ENCODE results near the gene PPP1R12C. TPM values are rescaled to one million over a fixed set of nuclear protein-coding genes. Genes with fewer than 3 reads are reported as not detected.

Gene PPP1R12C
- total and polyA plus RNA-seq, 4 donors: 104 to 432 (median 176) TPM

- intact Hi-C loops (cut with DNase I): no loop called here
- Histone ChIP-seq H3K9me3 (ENCODE audit: control insufficient read depth, low read length) (peaks cover 1% of the 10 kb centered on the region), H3K4me1 (ENCODE audit: control insufficient read depth in 1 of 2, insufficient read depth in 2 of 2, low read length in 2 of 2) (no peaks in the 10 kb centered on the region), H3K4me3 (ENCODE audit: low read length in 2 of 2) (no peak overlapping the region), H3K27ac (ENCODE audit: low read depth in 1 of 2, low read length in 2 of 2) (no peak overlapping the region), H3K36me3 (ENCODE audit: control insufficient read depth in 1 of 2, insufficient read depth in 2 of 2, low read length in 1 of 2) (peaks cover 0 to 4% of the 10 kb centered on the region in 2 donors), H3K27me3 (ENCODE audit: control insufficient read depth in 1 of 2, insufficient read depth in 2 of 2, low read length in 1 of 2) (no peaks in the 10 kb centered on the region)
- DNase-seq (no peak), ATAC-seq (ENCODE audit: low FRiP score) (no peak)
- WGBS, 2 donors: 87 to 94% methylated on average over 9 of the region's 9 CpGs
Measured at GRCh38 chr19:55042344-55042678, 75.1 kb downstream of the PPP1R12C start.

- no peaks in the 10 kb centered on the region for H3K27me3 ChIP-seq (ENCODE audit: control insufficient read depth in 1 of 2, insufficient read depth in 2 of 2, low read length in 1 of 2)
- peaks cover 0 to 2% of the 10 kb centered on the region in 2 donors for H3K36me3 ChIP-seq (ENCODE audit: control insufficient read depth in 1 of 2, insufficient read depth in 2 of 2, low read length in 1 of 2)
- intact Hi-C loops (cut with DNase I): no loop called here
- H3K4me1 ChIP-seq (ENCODE audit: control insufficient read depth in 1 of 2, insufficient read depth in 2 of 2, low read length in 2 of 2): no peaks in the 10 kb centered on the region
- 67 to 81% methylated on average over 30 of the region's 30 CpGs for WGBS, 2 donors
- peaks cover 1% of the 10 kb centered on the region for H3K9me3 ChIP-seq (ENCODE audit: control insufficient read depth, low read length)
- no peak for ATAC-seq (ENCODE audit: low FRiP score)
- no peak overlapping the region for H3K27ac ChIP-seq (ENCODE audit: low read depth in 1 of 2, low read length in 2 of 2)
- no peak overlapping the region for H3K4me3 ChIP-seq (ENCODE audit: low read length in 2 of 2)
- no peak for DNase-seq
Measured at GRCh38 chr19:55041627-55042343, 75.7 kb downstream of the PPP1R12C start.

GRCh38 chr19:55041244-55041626 is 76.2 kb downstream of the PPP1R12C start:
- intact Hi-C loops (cut with DNase I): no loop called here
- Histone ChIP-seq H3K4me3 (ENCODE audit: low read length in 2 of 2) (no peak overlapping the region), H3K27me3 (ENCODE audit: control insufficient read depth in 1 of 2, insufficient read depth in 2 of 2, low read length in 1 of 2) (no peaks in the 10 kb centered on the region), H3K9me3 (ENCODE audit: control insufficient read depth, low read length) (peaks cover 1% of the 10 kb centered on the region), H3K36me3 (ENCODE audit: control insufficient read depth in 1 of 2, insufficient read depth in 2 of 2, low read length in 1 of 2) (peaks cover 0 to 2% of the 10 kb centered on the region in 2 donors), H3K4me1 (ENCODE audit: control insufficient read depth in 1 of 2, insufficient read depth in 2 of 2, low read length in 2 of 2) (no peaks in the 10 kb centered on the region), H3K27ac (ENCODE audit: low read depth in 1 of 2, low read length in 2 of 2) (no peak overlapping the region)
- DNase-seq: no peak
- WGBS, 2 donors: 94 to 95% methylated on average over 10 of the region's 10 CpGs
- no peak for ATAC-seq (ENCODE audit: low FRiP score)

Small RNAs within 50 kb of the gene (microRNA-seq; reads per million reads assigned to microRNA genes)
- gene MIR7975: 0 reads per million in 2 donors

Other genes with a start within 250 kb of the PPP1R12C start
- gene FCAR, start 243.4 kb downstream of the PPP1R12C start, total RNA-seq: 1 to 10 TPM; 2.0 to 5.2 TPM
- gene FCAR, start 243.4 kb downstream of the PPP1R12C start, polyA plus RNA-seq: not detected
- gene NCR1, start 211.5 kb downstream of the PPP1R12C start, total RNA-seq: 1 to 10 TPM in 1 of 2 donors, under 1 TPM in 1; 0.72 to 1.0 TPM
- not detected for gene NCR1, start 211.5 kb downstream of the PPP1R12C start, polyA plus RNA-seq
- gene NLRP7, start 170.1 kb downstream of the PPP1R12C start, total RNA-seq: not detected
- not detected for gene NLRP7, start 170.1 kb downstream of the PPP1R12C start, polyA plus RNA-seq
- gene NLRP2, start 151.3 kb downstream of the PPP1R12C start, total RNA-seq: 1 to 10 TPM in 1 of 2 donors, under 1 TPM in 1; 0.55 to 2.3 TPM
- gene NLRP2, start 151.3 kb downstream of the PPP1R12C start, polyA plus RNA-seq: 1 to 10 TPM in 1 of 2 donors, under 1 TPM in 1; 0.08 to 5.1 TPM
- under 1 TPM; 0.27 to 0.84 TPM for gene GP6, start 79.4 kb downstream of the PPP1R12C start, total RNA-seq
- gene GP6, start 79.4 kb downstream of the PPP1R12C start, polyA plus RNA-seq: under 1 TPM in 1 of 2 donors, not detected in 1; 0.08 TPM
- gene RDH13, start 54.5 kb downstream of the PPP1R12C start, total RNA-seq: 10 to 100 TPM in 1 of 2 donors, 1 to 10 TPM in 1; 8.9 to 14.4 TPM
- gene RDH13, start 54.5 kb downstream of the PPP1R12C start, polyA plus RNA-seq: 10 to 100 TPM in 1 of 2 donors, 1 to 10 TPM in 1; 3.4 to 12.4 TPM
- gene EPS8L1, start 41.8 kb downstream of the PPP1R12C start, total RNA-seq: 1 to 10 TPM in 1 of 2 donors, under 1 TPM in 1; 0.81 to 4.1 TPM
- 10 to 100 TPM in 1 of 2 donors, under 1 TPM in 1; 0.38 to 10.8 TPM for gene EPS8L1, start 41.8 kb downstream of the PPP1R12C start, polyA plus RNA-seq
- 1 to 10 TPM in 1 of 2 donors, not detected in 1; 1.3 TPM for gene TNNT1, start 31.6 kb upstream of the PPP1R12C start, total RNA-seq
- 1 to 10 TPM; 1.4 to 2.0 TPM for gene TNNT1, start 31.6 kb upstream of the PPP1R12C start, polyA plus RNA-seq
- not detected for gene TNNI3, start 40.1 kb upstream of the PPP1R12C start, total RNA-seq
- gene TNNI3, start 40.1 kb upstream of the PPP1R12C start, polyA plus RNA-seq: 10 to 100 TPM in 1 of 2 donors, under 1 TPM in 1; 0.51 to 14.1 TPM
- gene DNAAF3, start 49.0 kb upstream of the PPP1R12C start, total RNA-seq: not detected
- gene DNAAF3, start 49.0 kb upstream of the PPP1R12C start, polyA plus RNA-seq: under 1 TPM; 0.38 to 0.87 TPM
- gene SYT5, start 62.7 kb upstream of the PPP1R12C start, total RNA-seq: not detected
- gene SYT5, start 62.7 kb upstream of the PPP1R12C start, polyA plus RNA-seq: not detected
- 1 to 10 TPM in 1 of 2 donors, under 1 TPM in 1; 0.29 to 1.9 TPM for gene PTPRH, start 91.9 kb upstream of the PPP1R12C start, total RNA-seq
- gene PTPRH, start 91.9 kb upstream of the PPP1R12C start, polyA plus RNA-seq: 1 to 10 TPM in 1 of 2 donors, under 1 TPM in 1; 0.03 to 7.5 TPM
- gene TMEM86B, start 111.1 kb upstream of the PPP1R12C start, total RNA-seq: 1 to 10 TPM; 2.0 to 3.6 TPM
- 10 to 100 TPM in 1 of 2 donors, 1 to 10 TPM in 1; 2.9 to 10.9 TPM for gene TMEM86B, start 111.1 kb upstream of the PPP1R12C start, polyA plus RNA-seq
- 10 to 100 TPM; 47.9 to 55.4 TPM for gene PPP6R1, start 141.4 kb upstream of the PPP1R12C start, total RNA-seq
- gene PPP6R1, start 141.4 kb upstream of the PPP1R12C start, polyA plus RNA-seq: 10 to 100 TPM; 15.2 to 25.3 TPM
- gene HSPBP1, start 162.5 kb upstream of the PPP1R12C start, total RNA-seq: 10 to 100 TPM; 14.1 to 16.3 TPM
- gene HSPBP1, start 162.5 kb upstream of the PPP1R12C start, polyA plus RNA-seq: 10 to 100 TPM; 14.7 to 25.3 TPM
- 10 to 100 TPM; 14.2 to 18.5 TPM for gene BRSK1, start 166.4 kb upstream of the PPP1R12C start, total RNA-seq
- gene BRSK1, start 166.4 kb upstream of the PPP1R12C start, polyA plus RNA-seq: 10 to 100 TPM in 1 of 2 donors, 1 to 10 TPM in 1; 4.8 to 25.1 TPM
- gene TMEM150B, start 207.7 kb upstream of the PPP1R12C start, total RNA-seq: 1 to 10 TPM; 2.9 to 9.6 TPM
- gene TMEM150B, start 207.7 kb upstream of the PPP1R12C start, polyA plus RNA-seq: 1 to 10 TPM in 1 of 2 donors, under 1 TPM in 1; 0.72 to 5.5 TPM
- gene KMT5C, start 222.2 kb upstream of the PPP1R12C start, total RNA-seq: 10 to 100 TPM in 1 of 2 donors, 1 to 10 TPM in 1; 4.5 to 12.8 TPM
- gene KMT5C, start 222.2 kb upstream of the PPP1R12C start, polyA plus RNA-seq: 10 to 100 TPM in 1 of 2 donors, 1 to 10 TPM in 1; 3.4 to 13.2 TPM
- under 1 TPM; 0.19 to 0.99 TPM for gene COX6B2, start 237.1 kb upstream of the PPP1R12C start, total RNA-seq
- not detected for gene COX6B2, start 237.1 kb upstream of the PPP1R12C start, polyA plus RNA-seq
- gene GARIN5B, start 245.6 kb upstream of the PPP1R12C start, total RNA-seq: not detected
- not detected for gene GARIN5B, start 245.6 kb upstream of the PPP1R12C start, polyA plus RNA-seq